ENCODE data around the gene THADA.

- no peak for TF ChIP-seq CTCF (IDR thresholded peaks at IDR 0.05; ENCODE audit: poor library complexity)
- no peak for TF ChIP-seq EZH2phosphoT487 (IDR thresholded peaks at IDR 0.05; ENCODE audit: low read depth, severe bottlenecking, unreplicated experiment)
These were observed 227.1 kb downstream of the THADA start for GRCh38 chr2:43368483-43369385.

Measured in hepatocyte (in vitro differentiated cells).